Measurements from ENCODE around the gene SORCS2. TPM values are rescaled to one million over a fixed set of nuclear protein-coding genes. Genes with fewer than 3 reads are reported as not detected.

Gene SORCS2
- total RNA-seq = under 1 TPM; 0.07 TPM

GRCh38 chr4:7192252-7193029, at the start of gene SORCS2:
Gene SORCS2 (plus strand): TSS chr4:7192538.
- POLR2A ChIA-PET = no interaction called here
- intact Hi-C loops (cut with micrococcal nuclease) = loop anchor here (2.0 to 10.0 kb wide), 4 partner anchors 144 to 792 kb away; no protein-coding TSS in a partner anchor
- Mint-ChIP-seq H3K27ac (no peak within 1 kb of the TSS), H3K4me3 (no peak within 1 kb of the TSS), H3K9me3 (no peaks in the 10 kb centered on the region), H3K4me1 (ENCODE audit: low read depth) (peaks cover 2% of the 10 kb centered on the region), H3K36me3 (no peaks in the 10 kb centered on the region), H3K27me3 (peaks cover 55% of the 10 kb centered on the region)
- CTCF ChIA-PET = interaction anchor here (0.5 to 1.5 kb wide), 7 partner anchors 122 to 610 kb away, joined by 3 to 10 read pairs (median 5); no protein-coding TSS in a partner anchor
- peak; percentile 60 for DNase-seq

DNA sequence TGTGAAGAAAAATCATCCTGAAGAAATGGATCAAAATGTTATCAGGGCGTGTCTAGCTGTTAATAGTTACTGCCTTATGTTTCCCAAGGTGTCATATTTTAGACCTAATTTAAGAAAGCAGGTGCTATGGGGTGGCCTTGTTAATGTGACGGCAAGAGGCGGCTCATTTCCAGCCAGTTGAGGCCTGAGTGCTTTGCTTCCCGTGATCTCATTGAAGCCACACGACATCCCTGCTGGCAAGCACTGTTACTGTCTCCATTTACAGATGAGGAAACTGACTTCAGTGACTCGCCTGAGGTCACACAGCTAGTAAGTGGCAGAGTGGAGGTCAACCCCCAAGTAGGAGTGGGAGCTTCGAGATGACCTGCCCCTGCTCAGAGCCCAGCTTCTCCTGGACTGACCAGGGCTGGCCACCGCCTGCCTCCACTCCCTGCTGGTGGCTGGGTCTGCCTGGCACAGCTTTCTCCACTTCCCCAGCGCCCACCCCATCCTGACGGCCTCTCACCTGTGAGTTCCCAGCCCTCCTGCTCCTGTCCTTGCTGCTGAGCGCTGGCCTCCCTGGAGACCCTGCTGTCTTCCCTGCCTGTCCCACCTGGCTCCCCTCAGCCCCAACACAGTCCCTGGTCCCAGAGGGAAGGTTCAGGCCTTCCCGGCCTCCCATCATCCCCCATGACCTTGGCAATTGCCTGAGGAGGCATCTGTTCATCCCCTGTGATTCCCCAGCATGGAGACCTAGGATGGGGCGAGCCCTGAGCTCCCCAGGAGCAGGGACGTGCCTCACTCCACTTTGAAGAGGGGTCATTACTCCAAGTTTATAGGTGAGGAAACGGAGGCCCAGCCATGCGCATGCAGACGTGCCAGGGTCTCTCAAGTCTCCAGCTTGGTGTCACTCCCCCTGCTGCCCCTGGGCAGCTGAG, 47.7 kb upstream of the SORCS2 start:
- ChIA-PET CTCF (no interaction called here), POLR2A (no interaction called here)
- Mint-ChIP-seq H3K4me3 (no peak overlapping the region), H3K36me3 (no peaks in the 10 kb centered on the region), H3K9me3 (no peaks in the 10 kb centered on the region), H3K4me1 (ENCODE audit: low read depth) (no peaks in the 10 kb centered on the region), H3K27me3 (peaks cover 7% of the 10 kb centered on the region), H3K27ac (no peak overlapping the region)
- DNase-seq = no peak
- intact Hi-C loops (cut with micrococcal nuclease) = no loop called here

DNA sequence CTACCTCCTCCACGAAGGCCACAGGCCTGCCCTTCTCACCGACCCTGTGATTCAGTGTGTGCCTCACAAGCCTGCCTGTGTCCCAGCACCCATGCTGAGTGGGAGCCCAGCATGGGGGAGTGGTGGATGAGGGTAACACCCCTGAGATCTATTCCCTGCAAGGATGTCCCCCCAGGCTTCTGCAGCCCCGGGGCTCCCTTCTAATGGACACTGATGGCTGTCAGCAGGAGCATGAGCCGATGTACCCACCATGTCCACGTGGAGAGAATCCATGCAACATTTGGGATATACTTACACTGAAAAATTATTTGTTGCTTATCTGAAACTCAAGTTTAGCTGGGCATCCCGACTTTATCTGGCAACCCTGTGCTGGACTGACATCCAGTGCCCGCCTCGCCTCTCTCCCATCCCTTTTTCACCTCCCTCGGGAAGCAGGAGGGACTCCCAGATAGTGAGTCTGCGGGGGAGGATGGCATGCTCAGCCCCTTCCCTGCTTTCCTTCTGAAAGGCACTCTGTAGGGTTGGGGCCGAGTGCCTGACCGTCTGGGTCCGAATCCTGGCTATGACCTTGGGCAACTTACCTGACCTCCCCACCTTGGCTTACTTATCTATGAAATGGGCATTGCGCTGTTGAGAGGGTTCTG, 46.9 kb upstream of the SORCS2 start:
- Mint-ChIP-seq H3K4me1 (ENCODE audit: low read depth) (no peaks in the 10 kb centered on the region), H3K27me3 (peaks cover 9% of the 10 kb centered on the region), H3K4me3 (no peak overlapping the region), H3K36me3 (no peaks in the 10 kb centered on the region), H3K9me3 (no peaks in the 10 kb centered on the region), H3K27ac (no peak overlapping the region)
- no peak for DNase-seq
- intact Hi-C loops (cut with micrococcal nuclease) = no loop called here
- CTCF ChIA-PET = no interaction called here
- POLR2A ChIA-PET = no interaction called here

GRCh38 chr4:7146059-7146785, 46.1 kb upstream of the SORCS2 start:
- no peak for DNase-seq
- Mint-ChIP-seq H3K36me3 (no peaks in the 10 kb centered on the region), H3K27me3 (peaks cover 9% of the 10 kb centered on the region), H3K4me1 (ENCODE audit: low read depth) (no peaks in the 10 kb centered on the region), H3K4me3 (no peak overlapping the region), H3K27ac (no peak overlapping the region), H3K9me3 (no peaks in the 10 kb centered on the region)
- intact Hi-C loops (cut with micrococcal nuclease) = no loop called here
- CTCF ChIA-PET = no interaction called here
- POLR2A ChIA-PET = no interaction called here

DNA sequence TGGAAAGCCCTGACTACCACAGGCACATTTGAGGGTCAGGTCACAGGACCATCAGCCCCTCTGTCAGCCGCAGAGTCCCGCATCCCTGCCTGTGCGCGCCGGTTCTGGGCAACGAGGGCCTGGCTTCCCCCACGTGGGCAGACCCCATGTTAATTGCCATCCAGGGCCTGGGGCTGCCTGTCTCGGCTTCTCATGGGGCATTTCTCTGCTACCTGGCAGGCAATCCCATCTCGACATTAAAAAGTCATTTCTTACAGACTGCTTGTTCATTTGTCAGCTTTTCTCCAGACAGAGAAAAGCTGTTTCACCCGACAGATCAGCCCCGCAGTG, 45.6 kb upstream of the SORCS2 start:
- CTCF ChIA-PET = no interaction called here
- intact Hi-C loops (cut with micrococcal nuclease) = no loop called here
- H3K36me3 Mint-ChIP-seq = no peaks in the 10 kb centered on the region
- H3K4me1 Mint-ChIP-seq (ENCODE audit: low read depth) = no peaks in the 10 kb centered on the region
- no peak for DNase-seq
- H3K27ac Mint-ChIP-seq = no peak overlapping the region
- H3K9me3 Mint-ChIP-seq = no peaks in the 10 kb centered on the region
- POLR2A ChIA-PET = no interaction called here
- no peak overlapping the region for H3K4me3 Mint-ChIP-seq
- H3K27me3 Mint-ChIP-seq = peaks cover 9% of the 10 kb centered on the region

GRCh38 chr4:7147261-7147660, 45.1 kb upstream of the SORCS2 start:
- CTCF ChIA-PET = no interaction called here
- Mint-ChIP-seq H3K36me3 (no peaks in the 10 kb centered on the region), H3K27ac (no peak overlapping the region), H3K4me3 (no peak overlapping the region), H3K4me1 (ENCODE audit: low read depth) (no peaks in the 10 kb centered on the region), H3K9me3 (no peaks in the 10 kb centered on the region), H3K27me3 (peaks cover 9% of the 10 kb centered on the region)
- POLR2A ChIA-PET = no interaction called here
- intact Hi-C loops (cut with micrococcal nuclease) = no loop called here
- DNase-seq = no peak

DNA sequence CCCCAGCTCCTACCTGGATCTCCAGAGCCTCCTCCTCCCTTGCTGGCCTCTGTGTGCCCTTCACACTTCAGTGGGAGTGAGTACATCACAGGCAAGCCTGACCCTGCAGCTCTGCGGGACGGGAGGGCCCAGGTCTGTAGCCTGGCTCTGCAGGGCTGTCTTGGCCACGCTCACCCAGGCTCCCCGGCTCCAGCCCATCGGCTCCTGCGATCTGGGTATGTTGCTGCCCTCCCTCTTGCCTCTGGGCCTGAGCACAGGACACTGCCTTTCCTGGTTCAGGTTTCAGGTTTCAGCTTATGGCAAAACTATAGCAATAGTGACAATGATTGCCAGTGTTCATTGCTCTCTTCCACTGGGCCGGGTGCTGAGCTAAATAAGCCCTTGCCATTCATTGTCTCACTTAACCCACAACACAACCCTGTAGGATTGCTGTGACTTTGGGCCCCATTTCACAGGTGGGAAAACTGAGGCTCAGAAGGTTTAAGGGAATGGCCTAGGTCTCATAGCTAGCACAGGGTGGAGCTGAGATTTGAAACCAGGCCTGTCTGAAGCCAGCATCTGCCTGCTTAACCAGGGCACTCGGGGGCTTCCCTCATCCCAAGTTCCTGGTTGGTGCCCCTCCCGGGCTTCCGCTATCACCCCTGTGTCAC, 44.6 kb upstream of the SORCS2 start:
- H3K4me3 Mint-ChIP-seq = no peak overlapping the region
- no peaks in the 10 kb centered on the region for H3K9me3 Mint-ChIP-seq
- no peak overlapping the region for H3K27ac Mint-ChIP-seq
- H3K36me3 Mint-ChIP-seq = no peaks in the 10 kb centered on the region
- ChIA-PET POLR2A (no interaction called here), CTCF (no interaction called here)
- H3K4me1 Mint-ChIP-seq (ENCODE audit: low read depth) = no peaks in the 10 kb centered on the region
- intact Hi-C loops (cut with micrococcal nuclease) = no loop called here
- DNase-seq = no peak
- H3K27me3 Mint-ChIP-seq = peaks cover 9% of the 10 kb centered on the region

- Mint-ChIP-seq H3K36me3 (no peaks in the 10 kb centered on the region), H3K27ac (no peak overlapping the region), H3K4me3 (no peak overlapping the region), H3K9me3 (no peaks in the 10 kb centered on the region), H3K4me1 (ENCODE audit: low read depth) (no peaks in the 10 kb centered on the region), H3K27me3 (peaks cover 9% of the 10 kb centered on the region)
- intact Hi-C loops (cut with micrococcal nuclease) = no loop called here
- CTCF ChIA-PET = no interaction called here
- DNase-seq = no peak
- POLR2A ChIA-PET = no interaction called here
Measured at GRCh38 chr4:7148337-7148736, 44.0 kb upstream of the SORCS2 start.

GRCh38 chr4:7150036-7150635, 42.2 kb upstream of the SORCS2 start:
- intact Hi-C loops (cut with micrococcal nuclease) = no loop called here
- H3K27ac Mint-ChIP-seq = no peak overlapping the region
- no peaks in the 10 kb centered on the region for H3K9me3 Mint-ChIP-seq
- no peak overlapping the region for H3K4me3 Mint-ChIP-seq
- H3K4me1 Mint-ChIP-seq (ENCODE audit: low read depth) = no peaks in the 10 kb centered on the region
- no peaks in the 10 kb centered on the region for H3K36me3 Mint-ChIP-seq
- no peak for DNase-seq
- CTCF ChIA-PET = no interaction called here
- POLR2A ChIA-PET = no interaction called here
- peaks cover 14% of the 10 kb centered on the region for H3K27me3 Mint-ChIP-seq

GRCh38 chr4:7151668-7152227, 40.6 kb upstream of the SORCS2 start:
- DNase-seq = no peak
- POLR2A ChIA-PET = no interaction called here
- Mint-ChIP-seq H3K4me3 (no peak overlapping the region), H3K27ac (no peak overlapping the region), H3K27me3 (peaks cover 25% of the 10 kb centered on the region), H3K4me1 (ENCODE audit: low read depth) (no peaks in the 10 kb centered on the region), H3K9me3 (no peaks in the 10 kb centered on the region), H3K36me3 (no peaks in the 10 kb centered on the region)
- intact Hi-C loops (cut with micrococcal nuclease) = no loop called here
- CTCF ChIA-PET = interaction anchor here (0.7 to 0.8 kb wide), 2 partner anchors 34 to 43 kb away, joined by 3 to 4 read pairs; no protein-coding TSS in a partner anchor

GRCh38 chr4:7153711-7154110, 38.6 kb upstream of the SORCS2 start:
- intact Hi-C loops (cut with micrococcal nuclease) = no loop called here
- Mint-ChIP-seq H3K27ac (no peak overlapping the region), H3K4me1 (ENCODE audit: low read depth) (no peaks in the 10 kb centered on the region), H3K9me3 (no peaks in the 10 kb centered on the region), H3K27me3 (peaks cover 21% of the 10 kb centered on the region), H3K4me3 (no peak overlapping the region), H3K36me3 (no peaks in the 10 kb centered on the region)
- DNase-seq = no peak
- CTCF ChIA-PET = no interaction called here
- POLR2A ChIA-PET = no interaction called here

Measured in activated CD4-positive, alpha-beta memory T cell treated with anti-CD3 and anti-CD28 coated beads for 36 hours (primary cell).